DND-41 (cell line): Measurements from ENCODE around the gene MAST3.

Source experiments
- ATAC-seq: fragments of 200-7000 bp; cut with Tn5 transposase; 3 replicates; pipeline ENCODE4 v1.9.1; 2021; ENCODE audit warnings: low read depth; ENCODE audit not compliant: insufficient read depth
- DNase-seq: peaks from one replicate; pipeline ENCODE4 v3.0.0-alpha.2; 2020
- H2AFZ ChIP-seq: 2 replicates; pipeline ENCODE4 v1.6.0; 2012; ENCODE audit warnings: low read depth, low read length
- H3K27ac ChIP-seq: 2 replicates; pipeline ENCODE4 v1.5.1; 2012; ENCODE audit warnings: low read length, inconsistent platforms
- H3K27me3 ChIP-seq: fragments of 200-600 bp; sonication (generic); 2 replicates; pipeline ENCODE4 v1.6.0; 2012; ENCODE audit warnings: low read length, mild to moderate bottlenecking, inconsistent platforms; ENCODE audit not compliant: insufficient read depth, poor library complexity
- H3K36me3 ChIP-seq: 2 replicates; pipeline ENCODE4 v1.5.1; 2012; ENCODE audit warnings: low read length, inconsistent platforms; ENCODE audit not compliant: insufficient read depth
- H3K4me1 ChIP-seq: 2 replicates; pipeline ENCODE4 v1.5.1; 2012; ENCODE audit warnings: mild to moderate bottlenecking, low read length; ENCODE audit not compliant: insufficient read depth
- H3K4me2 ChIP-seq: 2 replicates; pipeline ENCODE4 v1.6.0; 2012; ENCODE audit warnings: mild to moderate bottlenecking, moderate library complexity, low read length, inconsistent platforms; ENCODE audit not compliant: insufficient read depth
- H3K4me3 ChIP-seq, 2 experiments: fragments of 200-600 bp in 1 of 2; shearing (Covaris generic) in 1 of 2; 2 replicates each; pipeline ENCODE4 v1.5.1; 2012 to 2016; ENCODE audit warnings: inconsistent platforms in 2 of 2, low read length in 2 of 2, mild to moderate bottlenecking in 2 of 2, low read depth in 1 of 2, moderate library complexity in 1 of 2
- H3K79me2 ChIP-seq: 2 replicates; pipeline ENCODE4 v1.6.0; 2012; ENCODE audit warnings: low read length, inconsistent platforms; ENCODE audit not compliant: insufficient read depth
- H3K9ac ChIP-seq: 2 replicates; pipeline ENCODE4 v1.6.0; 2012; ENCODE audit warnings: low read depth, mild to moderate bottlenecking, inconsistent platforms, low read length, moderate library complexity
- H3K9me3 ChIP-seq: 2 replicates; pipeline ENCODE4 v1.5.1; 2012; ENCODE audit warnings: low read length, moderate library complexity, mild to moderate bottlenecking, inconsistent platforms; ENCODE audit not compliant: insufficient read depth, severe bottlenecking
- H4K20me1 ChIP-seq: 2 replicates; pipeline ENCODE4 v1.6.0; 2012; ENCODE audit warnings: low read length; ENCODE audit not compliant: insufficient read depth
- EZH2 ChIP-seq: IDR thresholded peaks from 3 replicates; pipeline ENCODE4 v1.6.1; 2012; ENCODE audit warnings: borderline replicate concordance, low read depth, mild to moderate bottlenecking, moderate library complexity, low read length, inconsistent platforms; ENCODE audit not compliant: severe bottlenecking
- TF ChIP-seq, protein P1 (sequence below): IDR thresholded peaks from 2 replicates; pipeline ENCODE4 v1.5.1; 2012; ENCODE audit warnings: borderline replicate concordance, low read length, moderate library complexity, mild to moderate bottlenecking; ENCODE audit not compliant: poor library complexity, severe bottlenecking; ENCODE audit errors: extremely low read depth

MAST3 gene

DNA sequence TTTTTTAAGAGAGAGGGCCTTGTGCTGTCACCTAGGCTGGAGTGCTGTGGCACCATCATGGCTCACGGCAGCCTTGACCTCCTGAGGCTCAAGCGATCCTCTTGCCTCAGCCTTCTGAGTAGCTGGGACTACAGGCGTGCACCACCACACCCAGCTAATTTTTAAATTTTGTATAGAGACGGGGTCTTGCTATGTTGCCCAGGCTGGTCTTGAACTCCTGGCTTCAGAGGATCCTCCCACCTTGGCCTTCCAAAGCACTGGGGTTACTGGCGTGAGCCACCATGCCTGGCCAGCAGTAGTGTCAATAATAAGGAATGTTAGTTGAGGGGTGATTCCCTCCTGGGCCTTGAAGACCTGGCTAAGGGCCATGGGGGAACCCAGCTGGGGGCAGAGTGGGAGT lies 23.6 kb downstream of the MAST3 start:
- Histone ChIP-seq H3K27ac (no peak overlapping the region), H3K27me3 (no peaks in the 10 kb centered on the region), H3K4me2 (no peak overlapping the region), H3K4me3 (no peak overlapping the region), H3K9ac (no peak overlapping the region), H3K9me3 (no peaks in the 10 kb centered on the region), H4K20me1 (peaks cover 3% of the 10 kb centered on the region; the same call in 1 of the 2 replicates), H3K4me1 (peaks cover 28% of the 10 kb centered on the region), H2AFZ (no peak overlapping the region), H3K79me2 (no peaks in the 10 kb centered on the region), H3K36me3 (no peaks in the 10 kb centered on the region; the same call in 1 of the 2 replicates)
- no peak for TF ChIP-seq EZH2
- TF ChIP-seq, protein P1, sequence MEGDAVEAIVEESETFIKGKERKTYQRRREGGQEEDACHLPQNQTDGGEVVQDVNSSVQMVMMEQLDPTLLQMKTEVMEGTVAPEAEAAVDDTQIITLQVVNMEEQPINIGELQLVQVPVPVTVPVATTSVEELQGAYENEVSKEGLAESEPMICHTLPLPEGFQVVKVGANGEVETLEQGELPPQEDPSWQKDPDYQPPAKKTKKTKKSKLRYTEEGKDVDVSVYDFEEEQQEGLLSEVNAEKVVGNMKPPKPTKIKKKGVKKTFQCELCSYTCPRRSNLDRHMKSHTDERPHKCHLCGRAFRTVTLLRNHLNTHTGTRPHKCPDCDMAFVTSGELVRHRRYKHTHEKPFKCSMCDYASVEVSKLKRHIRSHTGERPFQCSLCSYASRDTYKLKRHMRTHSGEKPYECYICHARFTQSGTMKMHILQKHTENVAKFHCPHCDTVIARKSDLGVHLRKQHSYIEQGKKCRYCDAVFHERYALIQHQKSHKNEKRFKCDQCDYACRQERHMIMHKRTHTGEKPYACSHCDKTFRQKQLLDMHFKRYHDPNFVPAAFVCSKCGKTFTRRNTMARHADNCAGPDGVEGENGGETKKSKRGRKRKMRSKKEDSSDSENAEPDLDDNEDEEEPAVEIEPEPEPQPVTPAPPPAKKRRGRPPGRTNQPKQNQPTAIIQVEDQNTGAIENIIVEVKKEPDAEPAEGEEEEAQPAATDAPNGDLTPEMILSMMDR, result no peak
- ATAC-seq, result no peak
- DNase-seq, result no peak

DNA sequence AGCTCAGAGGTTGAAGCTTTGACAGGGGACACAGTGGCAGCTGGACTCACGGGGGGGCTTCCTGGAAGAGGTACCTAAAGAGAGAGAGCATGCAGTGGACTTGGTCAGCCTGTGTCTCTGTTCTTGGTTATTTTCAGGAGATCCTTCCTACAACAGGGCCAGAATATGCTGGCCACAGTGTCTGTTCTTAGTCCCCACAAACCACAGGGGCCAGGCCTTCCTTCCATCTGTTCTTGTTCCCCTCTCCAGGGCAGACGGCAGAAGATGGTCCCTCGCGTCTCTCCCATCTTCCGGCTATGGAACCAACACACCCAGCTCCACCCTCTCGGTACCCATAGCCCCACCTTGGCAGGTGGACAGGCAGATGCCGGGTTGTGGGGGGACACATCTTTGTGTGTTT lies 24.8 kb downstream of the MAST3 start:
- no peak for TF ChIP-seq EZH2
- TF ChIP-seq, protein P1, result no peak
- Histone ChIP-seq H3K4me2 (no peak overlapping the region), H4K20me1 (peaks cover 3% of the 10 kb centered on the region; the same call in 1 of the 2 replicates), H2AFZ (no peak overlapping the region), H3K27ac (no peak overlapping the region), H3K9ac (no peak overlapping the region), H3K36me3 (no peaks in the 10 kb centered on the region; the same call in 1 of the 2 replicates), H3K4me3 (no peak overlapping the region), H3K4me1 (peaks cover 22% of the 10 kb centered on the region), H3K27me3 (no peaks in the 10 kb centered on the region), H3K9me3 (no peaks in the 10 kb centered on the region), H3K79me2 (no peaks in the 10 kb centered on the region)
- DNase-seq (no peak), ATAC-seq (no peak)

DNA sequence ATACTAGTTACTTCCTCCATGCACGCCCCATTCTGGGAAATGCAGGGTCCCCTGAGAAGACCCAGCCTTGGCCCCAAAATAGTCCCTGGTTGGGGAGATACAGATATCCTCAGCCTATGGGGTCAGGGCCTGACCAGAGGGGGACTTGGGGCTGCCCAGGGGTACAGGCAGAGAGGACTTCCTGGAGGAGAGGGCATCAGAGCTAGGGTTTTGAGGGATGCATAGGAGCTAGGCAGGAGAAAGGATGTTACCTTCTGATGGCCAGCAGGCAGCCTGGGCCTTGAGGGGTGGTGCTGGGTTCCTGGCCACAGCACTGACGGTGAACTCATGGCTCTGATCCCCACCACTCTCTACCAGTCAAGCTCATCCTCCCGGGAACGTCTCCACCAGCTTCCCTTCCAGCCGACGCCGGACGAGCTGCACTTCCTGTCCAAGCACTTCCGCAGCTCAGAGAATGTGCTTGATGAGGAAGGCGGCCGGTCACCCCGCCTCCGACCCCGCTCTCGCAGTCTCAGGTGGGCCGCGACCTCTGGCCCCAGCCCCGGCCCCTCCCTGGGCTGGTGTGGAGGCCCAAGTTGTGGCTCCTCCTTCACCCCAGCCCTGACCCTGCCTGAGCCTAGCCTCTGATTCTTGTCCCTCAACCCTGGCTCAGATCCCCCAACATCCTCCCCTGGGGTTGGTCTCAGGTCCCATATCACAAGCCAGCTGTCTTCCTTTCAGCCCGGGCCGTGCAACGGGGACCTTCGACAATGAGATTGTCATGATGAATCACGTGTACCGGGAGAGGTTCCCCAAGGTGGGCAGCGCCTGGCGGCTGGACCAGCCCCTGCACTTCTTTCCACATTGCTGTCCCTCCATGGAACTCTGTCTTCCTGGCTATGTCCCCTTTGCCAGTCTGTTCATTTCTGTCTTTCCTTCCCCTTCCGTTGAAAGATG lies 25.6 kb downstream of the MAST3 start:
- no peaks in the 10 kb centered on the region for H3K27me3 ChIP-seq
- no peak overlapping the region for H3K27ac ChIP-seq
- H2AFZ ChIP-seq, result no peak overlapping the region
- no peak overlapping the region for H3K4me3 ChIP-seq
- no peak for ATAC-seq
- TF ChIP-seq, protein P1, result no peak
- TF ChIP-seq EZH2, result no peak
- H3K4me1 ChIP-seq, result peaks cover 17% of the 10 kb centered on the region
- H3K36me3 ChIP-seq, result no peaks in the 10 kb centered on the region; the same call in 1 of the 2 replicates
- H3K9me3 ChIP-seq, result no peaks in the 10 kb centered on the region
- no peak overlapping the region for H3K4me2 ChIP-seq
- H4K20me1 ChIP-seq, result peaks cover 3% of the 10 kb centered on the region; the same call in 1 of the 2 replicates
- no peaks in the 10 kb centered on the region for H3K79me2 ChIP-seq
- H3K9ac ChIP-seq, result no peak overlapping the region
- no peak for DNase-seq
